ENCODE results near the gene FAF2. TPM values are rescaled to one million over a fixed set of nuclear protein-coding genes. Genes with fewer than 3 reads are reported as not detected.

The FAF2 gene
- total RNA-seq, 1 experiment from 2014 or later, result 44.4 TPM

DNA sequence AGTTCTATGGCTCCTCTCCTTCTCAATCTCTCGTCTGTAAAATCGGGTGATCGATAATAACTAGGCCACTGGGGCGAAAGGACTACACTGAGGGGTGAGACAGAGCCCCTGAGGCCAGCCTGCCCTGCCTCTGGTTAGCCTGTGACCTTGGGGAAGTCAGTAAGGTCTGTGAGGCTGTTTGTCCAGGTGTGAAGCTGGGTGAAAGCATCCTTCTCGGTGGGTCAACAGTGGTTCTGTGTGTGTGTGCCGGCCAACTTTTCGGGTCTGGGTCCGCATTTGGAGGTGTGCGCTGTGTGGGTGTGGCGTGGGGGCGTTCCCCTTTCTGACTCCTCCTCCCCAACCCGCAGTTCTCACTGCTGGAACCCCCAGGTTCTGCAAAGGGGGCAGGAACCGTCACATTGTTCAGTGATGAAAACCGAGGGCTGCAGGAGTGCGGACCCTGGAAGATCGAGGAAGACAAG is 94.0 kb downstream of the FAF2 start:
- peak; percentile 69 for DNase-seq
- Mint-ChIP-seq H3K27ac (peak overlapping the region; percentile 76 to 89 (median 77); a peak in 5 of 7 replicates), H3K4me3 (peak overlapping the region; percentile 75 to 87), H3K9me3 (no peaks in the 10 kb centered on the region), H3K4me1 (peaks cover 47 to 50% of the 10 kb centered on the region in 2 experiments), H3K36me3 (ENCODE audit: insufficient read depth in 1 of 3, low read depth in 3 of 3) (peaks cover 0 to 2% (median 2%) of the 10 kb centered on the region in 3 experiments; a peak in 3 of 7 replicates), H3K27me3 (ENCODE audit: low read depth) (peaks cover 3% of the 10 kb centered on the region; the same call in 1 of the 2 replicates)
- peaks cover 13% of the 10 kb centered on the region; the same call in 1 of the 2 replicates for H3K4me1 ChIP-seq (ENCODE audit: insufficient read depth, low read length)
- H3K14ac ChIP-seq (ENCODE audit: insufficient read depth, low read length), result peak overlapping the region; percentile 37
- no peak overlapping the region for H3T11ph ChIP-seq (ENCODE audit: low read length)
- no peak overlapping the region for H3K4ac ChIP-seq (ENCODE audit: low read depth, low read length)
- no peaks in the 10 kb centered on the region for H3K27me3 ChIP-seq (ENCODE audit: insufficient read depth, low read length)
- H2BK15ac ChIP-seq (ENCODE audit: low read depth, low read length), result no peak overlapping the region
- no peak overlapping the region for H4K8ac ChIP-seq (replicated peaks; ENCODE audit: insufficient read length, low read depth, low read length)
- H2AFZ ChIP-seq (ENCODE audit: low read length), result no peak overlapping the region
- no peak overlapping the region for H4K5ac ChIP-seq (ENCODE audit: insufficient read length, low read depth, low read length)
- no peaks in the 10 kb centered on the region for H3K79me2 ChIP-seq (ENCODE audit: insufficient read depth, low read length)
- no peak overlapping the region for H2BK120ac ChIP-seq (ENCODE audit: low read depth, low read length, poor library complexity, severe bottlenecking)
- H3K9ac ChIP-seq (ENCODE audit: extremely low read depth, insufficient read length, low read length), result no peak overlapping the region
- H2AK5ac ChIP-seq (ENCODE audit: insufficient read length, low read length), result no peak overlapping the region
- H3K23ac ChIP-seq (ENCODE audit: insufficient read length, low read depth, low read length), result no peak overlapping the region
- WGBS (ENCODE audit: extremely low coverage, insufficient read length, low lambda C conversion rate), result no CpG with 5 or more reads among the region's 16 CpGs
- H4K20me1 ChIP-seq (ENCODE audit: control insufficient read depth, insufficient read depth, insufficient read length), result peaks cover 4% of the 10 kb centered on the region
- no peak overlapping the region for H2BK5ac ChIP-seq (ENCODE audit: insufficient read length, low read length)
- H3K56ac ChIP-seq (ENCODE audit: insufficient read length, low read depth, low read length), result no peak overlapping the region
- TF ChIP-seq, protein P1, sequence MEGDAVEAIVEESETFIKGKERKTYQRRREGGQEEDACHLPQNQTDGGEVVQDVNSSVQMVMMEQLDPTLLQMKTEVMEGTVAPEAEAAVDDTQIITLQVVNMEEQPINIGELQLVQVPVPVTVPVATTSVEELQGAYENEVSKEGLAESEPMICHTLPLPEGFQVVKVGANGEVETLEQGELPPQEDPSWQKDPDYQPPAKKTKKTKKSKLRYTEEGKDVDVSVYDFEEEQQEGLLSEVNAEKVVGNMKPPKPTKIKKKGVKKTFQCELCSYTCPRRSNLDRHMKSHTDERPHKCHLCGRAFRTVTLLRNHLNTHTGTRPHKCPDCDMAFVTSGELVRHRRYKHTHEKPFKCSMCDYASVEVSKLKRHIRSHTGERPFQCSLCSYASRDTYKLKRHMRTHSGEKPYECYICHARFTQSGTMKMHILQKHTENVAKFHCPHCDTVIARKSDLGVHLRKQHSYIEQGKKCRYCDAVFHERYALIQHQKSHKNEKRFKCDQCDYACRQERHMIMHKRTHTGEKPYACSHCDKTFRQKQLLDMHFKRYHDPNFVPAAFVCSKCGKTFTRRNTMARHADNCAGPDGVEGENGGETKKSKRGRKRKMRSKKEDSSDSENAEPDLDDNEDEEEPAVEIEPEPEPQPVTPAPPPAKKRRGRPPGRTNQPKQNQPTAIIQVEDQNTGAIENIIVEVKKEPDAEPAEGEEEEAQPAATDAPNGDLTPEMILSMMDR (conservative IDR thresholded peaks at IDR 0.05), result no peak
- H3K23me2 ChIP-seq (ENCODE audit: insufficient read length, low read depth, low read length, poor library complexity, severe bottlenecking), result peaks cover 15% of the 10 kb centered on the region
- H3K79me1 ChIP-seq (ENCODE audit: insufficient read depth, low read depth, low read length, poor library complexity, severe bottlenecking), result no peaks in the 10 kb centered on the region
- peak overlapping the region; percentile 55 for H3K4me2 ChIP-seq (ENCODE audit: insufficient read depth, insufficient read length, low read length)
- no peak overlapping the region for H2BK20ac ChIP-seq (ENCODE audit: low read depth, low read length, poor library complexity, severe bottlenecking)
- no peaks in the 10 kb centered on the region for H3K9me3 ChIP-seq (ENCODE audit: control insufficient read depth, low read depth, low read length)
- no peak overlapping the region for H4K91ac ChIP-seq (ENCODE audit: insufficient read length, low read depth, low read length)
- no peak overlapping the region for H3K18ac ChIP-seq (ENCODE audit: insufficient read length, low read depth, low read length)
- no peak overlapping the region for H3K27ac ChIP-seq (ENCODE audit: insufficient read length, low read depth, low read length)
- no peak overlapping the region for H2BK12ac ChIP-seq (ENCODE audit: insufficient read length, low read depth, low read length)

Data from H9 (cell line).